AG09309 (cell line): ENCODE data around the gene CUBN.

Experiments used
- DNase-seq: peaks from one replicate; pipeline ENCODE4 v3.0.0-alpha.2; 2010; ENCODE audit warnings: low read depth
- H3K4me3 ChIP-seq: 2 replicates; pipeline ENCODE4 v1.5.1; 2011; ENCODE audit warnings: mild to moderate bottlenecking, low read depth, low read length, moderate library complexity; ENCODE audit not compliant: control insufficient read depth
- TF ChIP-seq, protein P1 (sequence below): IDR thresholded peaks from 2 replicates; pipeline ENCODE4 v1.5.1; 2011; ENCODE audit warnings: mild to moderate bottlenecking, low read depth, low read length, inconsistent platforms; ENCODE audit not compliant: insufficient read depth, control insufficient read depth; ENCODE audit errors: missing control alignments

Gene CUBN

DNA sequence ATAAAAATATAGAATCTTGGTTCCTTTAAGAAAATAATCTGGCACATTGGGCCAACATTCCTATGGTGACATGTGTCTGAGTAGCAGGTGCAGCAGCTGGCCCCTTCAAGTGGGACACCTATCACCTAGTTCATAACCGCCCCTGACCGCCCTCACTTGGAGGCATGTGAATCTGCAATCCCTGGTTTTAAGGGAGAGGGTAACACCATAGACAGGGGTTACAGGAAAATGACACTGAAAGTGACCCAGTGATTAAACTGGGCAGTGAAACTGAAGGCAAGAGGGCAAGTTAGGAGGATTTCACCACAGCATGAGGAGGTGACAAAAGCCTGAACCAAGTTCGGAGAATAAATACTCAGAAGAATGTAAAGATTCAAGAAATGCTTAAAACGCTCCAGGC is 313.4 kb downstream of the CUBN start:
- DNase-seq: no peak
- peak overlapping the region; percentile 97 for H3K4me3 ChIP-seq

DNA sequence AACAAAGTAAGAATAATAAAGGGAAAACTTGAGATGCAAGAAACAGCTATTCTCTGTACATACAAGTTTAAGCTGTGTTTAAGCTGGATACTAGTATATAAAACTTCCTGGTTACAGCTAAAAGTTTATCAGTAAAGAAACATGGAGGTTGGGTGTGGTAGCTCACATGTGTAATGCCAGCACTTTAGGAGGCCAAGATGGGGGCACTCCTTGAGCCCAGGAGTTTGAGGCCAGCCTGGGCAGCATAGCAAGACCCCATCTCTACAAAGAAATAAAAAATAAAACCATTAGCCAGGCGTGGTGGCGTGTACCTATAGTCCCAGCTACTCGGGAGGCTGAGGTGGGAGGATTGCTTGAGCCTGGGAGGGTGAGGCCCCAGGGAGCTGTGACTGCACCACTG is 315.6 kb downstream of the CUBN start:
- TF ChIP-seq, protein P1, sequence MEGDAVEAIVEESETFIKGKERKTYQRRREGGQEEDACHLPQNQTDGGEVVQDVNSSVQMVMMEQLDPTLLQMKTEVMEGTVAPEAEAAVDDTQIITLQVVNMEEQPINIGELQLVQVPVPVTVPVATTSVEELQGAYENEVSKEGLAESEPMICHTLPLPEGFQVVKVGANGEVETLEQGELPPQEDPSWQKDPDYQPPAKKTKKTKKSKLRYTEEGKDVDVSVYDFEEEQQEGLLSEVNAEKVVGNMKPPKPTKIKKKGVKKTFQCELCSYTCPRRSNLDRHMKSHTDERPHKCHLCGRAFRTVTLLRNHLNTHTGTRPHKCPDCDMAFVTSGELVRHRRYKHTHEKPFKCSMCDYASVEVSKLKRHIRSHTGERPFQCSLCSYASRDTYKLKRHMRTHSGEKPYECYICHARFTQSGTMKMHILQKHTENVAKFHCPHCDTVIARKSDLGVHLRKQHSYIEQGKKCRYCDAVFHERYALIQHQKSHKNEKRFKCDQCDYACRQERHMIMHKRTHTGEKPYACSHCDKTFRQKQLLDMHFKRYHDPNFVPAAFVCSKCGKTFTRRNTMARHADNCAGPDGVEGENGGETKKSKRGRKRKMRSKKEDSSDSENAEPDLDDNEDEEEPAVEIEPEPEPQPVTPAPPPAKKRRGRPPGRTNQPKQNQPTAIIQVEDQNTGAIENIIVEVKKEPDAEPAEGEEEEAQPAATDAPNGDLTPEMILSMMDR: no peak
- no peak for DNase-seq

More for the DNA sequence above, 313.4 kb downstream of the CUBN start:
- TF ChIP-seq, protein P1: no peak

DNA sequence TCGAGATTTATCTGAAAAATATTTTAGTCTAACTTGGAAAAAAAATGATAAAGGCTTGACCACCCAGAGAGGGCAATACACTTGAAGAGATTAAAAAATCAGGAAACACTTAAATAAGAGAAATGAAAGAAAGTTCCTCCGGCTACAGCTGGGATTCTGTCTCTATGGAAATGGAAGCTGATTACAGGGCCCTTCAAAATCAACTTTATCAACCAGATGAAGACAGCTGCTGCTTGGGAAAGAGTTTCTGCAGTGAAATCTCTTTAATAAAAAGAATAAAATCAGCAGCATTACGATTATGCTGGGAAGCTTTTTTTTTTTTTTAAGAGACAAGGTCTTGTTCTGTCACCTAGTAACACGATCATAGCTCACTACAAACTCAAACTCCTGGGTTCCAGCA is 316.9 kb downstream of the CUBN start:
- H3K4me3 ChIP-seq: no peak overlapping the region
- TF ChIP-seq, protein P1: no peak
- DNase-seq: no peak

More for the DNA sequence above, 315.6 kb downstream of the CUBN start:
- no peak overlapping the region for H3K4me3 ChIP-seq

DNA sequence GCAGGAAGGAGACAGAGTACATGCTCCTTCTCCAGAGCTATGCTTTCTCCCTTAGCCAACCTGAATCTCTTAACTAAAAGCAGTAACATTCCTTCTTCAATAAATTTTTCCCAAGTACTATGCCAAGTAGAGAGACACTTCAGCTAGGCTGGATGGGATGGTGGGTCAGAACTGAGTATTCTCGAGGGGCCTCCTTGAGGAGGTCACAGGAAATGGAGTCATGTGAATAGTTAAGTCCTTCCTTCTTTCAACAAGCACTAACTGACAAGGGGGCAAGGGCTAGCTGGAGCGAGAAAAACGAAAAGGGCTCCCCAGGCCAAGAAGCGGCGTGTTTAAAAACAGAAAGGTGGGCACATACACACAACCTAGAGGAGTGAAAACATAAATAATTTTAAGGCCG is 317.8 kb downstream of the CUBN start:
- TF ChIP-seq, protein P1: no peak
- DNase-seq: no peak
- H3K4me3 ChIP-seq: no peak overlapping the region

DNA sequence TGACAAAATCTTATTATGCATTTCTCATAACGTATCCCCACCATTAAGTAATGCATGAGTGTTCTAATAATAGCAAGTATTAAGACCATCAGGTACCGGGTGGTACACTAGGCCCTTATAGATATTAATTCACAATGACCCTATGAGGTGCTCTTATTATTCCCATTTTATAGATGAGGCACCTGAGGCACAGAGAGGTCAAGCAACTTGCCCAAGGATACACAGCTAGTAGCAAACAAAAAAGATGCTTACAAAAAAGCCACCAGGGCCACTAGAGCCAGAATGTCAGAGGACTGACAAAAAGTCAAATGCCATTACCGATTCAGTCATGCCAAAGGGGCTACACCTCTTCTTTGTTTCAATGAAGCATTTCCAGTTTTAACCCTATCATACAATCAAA is 318.3 kb downstream of the CUBN start:
- DNase-seq: no peak
- TF ChIP-seq, protein P1: no peak
- H3K4me3 ChIP-seq: no peak overlapping the region

DNA sequence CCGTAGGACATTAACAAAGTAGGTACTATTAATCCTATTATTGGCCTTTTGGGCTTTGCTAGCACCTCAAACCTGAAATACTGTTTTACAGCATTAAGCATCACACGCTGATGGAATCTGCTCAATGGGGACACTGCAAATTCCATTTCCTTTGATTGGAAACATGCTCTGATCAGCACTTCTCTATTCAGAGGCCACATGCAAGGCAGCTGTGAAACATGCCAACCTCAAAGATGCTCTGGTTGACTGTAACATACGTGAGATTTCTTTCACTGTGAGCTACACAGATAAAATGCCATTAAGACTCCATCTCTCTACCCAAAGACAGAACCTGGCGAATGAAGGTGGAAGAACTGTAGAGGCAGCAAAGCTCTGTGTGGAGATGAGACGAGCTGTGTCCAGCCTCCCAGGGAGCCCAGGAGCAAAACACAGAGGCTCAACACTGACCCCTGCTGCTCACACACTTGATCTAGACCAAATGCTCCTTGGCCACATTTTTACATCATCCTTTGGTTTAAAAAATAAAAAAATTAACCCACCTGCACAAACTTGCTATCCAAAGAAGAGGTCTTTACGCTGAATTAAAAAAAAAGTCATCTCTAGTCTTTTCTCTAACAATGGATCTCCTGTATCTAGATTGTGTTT is 320.4 kb downstream of the CUBN start:
- DNase-seq: no peak
- TF ChIP-seq, protein P1: peak; percentile 73
- no peak overlapping the region for H3K4me3 ChIP-seq
